DLD1 (cell line): ENCODE data around the gene ALG10.
"Not testable (repeated sequence)": the region's sequence is repeated elsewhere in the genome, so short reads cannot be mapped to it uniquely, and the experiment has no call there.

Source experiments
- in situ Hi-C: cut with HindIII; loops from 2 replicates; pipeline ENCODE4 v1.10.0; 2017; ENCODE audit warnings: low sequenced_read_pairs

Gene ALG10

GRCh38 chr12:34022079-34022830 lies at the start of gene ALG10:
TSS of gene ALG10 (plus strand) at chr12:34022496. CDS start at chr12:34022600, 104 bp downstream.
- in situ Hi-C loops, result no loop called here

- in situ Hi-C loops, result not testable (repeated sequence)
These were observed 49.4 kb upstream of the ALG10 start for GRCh38 chr12:33972884-33973283.

GRCh38 chr12:33977887-33978286 lies 44.4 kb upstream of the ALG10 start:
- in situ Hi-C loops, result no loop called here

GRCh38 chr12:33988197-33988805 lies 34.0 kb upstream of the ALG10 start:
- in situ Hi-C loops, result no loop called here

GRCh38 chr12:33988913-33989312 lies 33.4 kb upstream of the ALG10 start:
- in situ Hi-C loops, result no loop called here

GRCh38 chr12:33994857-33995808 lies 27.2 kb upstream of the ALG10 start:
- in situ Hi-C loops, result no loop called here

GRCh38 chr12:34008835-34009234 lies 13.5 kb upstream of the ALG10 start:
- in situ Hi-C loops, result not testable (repeated sequence)

- in situ Hi-C loops, result no loop called here
These were observed 5.9 kb upstream of the ALG10 start for GRCh38 chr12:34016361-34016760.

- in situ Hi-C loops, result no loop called here
These were observed 1.2 kb upstream of the ALG10 start for GRCh38 chr12:34021071-34021470.

GRCh38 chr12:34027661-34028060 lies 5.4 kb downstream of the ALG10 start:
- in situ Hi-C loops, result not testable (repeated sequence)

- in situ Hi-C loops, result no loop called here
These were observed 8.3 kb downstream of the ALG10 start for GRCh38 chr12:34030591-34030990.

- in situ Hi-C loops, result no loop called here
These were observed 11.5 kb downstream of the ALG10 start for GRCh38 chr12:34033628-34034296.

GRCh38 chr12:34038357-34038756 lies 16.1 kb downstream of the ALG10 start:
- in situ Hi-C loops, result not testable (repeated sequence)

GRCh38 chr12:34046570-34046969 lies 24.3 kb downstream of the ALG10 start:
- in situ Hi-C loops, result no loop called here

- in situ Hi-C loops, result not testable (repeated sequence)
These were observed 25.6 kb downstream of the ALG10 start for GRCh38 chr12:34047855-34048254.

- in situ Hi-C loops, result no loop called here
These were observed 26.4 kb downstream of the ALG10 start for GRCh38 chr12:34048714-34049113.

GRCh38 chr12:34051486-34051885 lies 29.2 kb downstream of the ALG10 start:
- in situ Hi-C loops, result no loop called here

- in situ Hi-C loops, result no loop called here
These were observed 32.6 kb downstream of the ALG10 start for GRCh38 chr12:34054938-34055337.
